BLaER1 (cell line): ENCODE data around the gene MBOAT7.

ENCODE experiments used
- H3K27ac ChIP-seq: shearing (Covaris generic); formaldehyde crosslinking; 2 replicates; pipeline ENCODE4 v1.8.1; 2022
- H3K27me3 ChIP-seq: shearing (Covaris generic); formaldehyde crosslinking; 2 replicates; pipeline ENCODE4 v1.8.1; 2022
- H3K36me3 ChIP-seq: shearing (Covaris generic); formaldehyde crosslinking; 2 replicates; pipeline ENCODE4 v1.8.1; 2022
- H3K4me1 ChIP-seq: shearing (Covaris generic); formaldehyde crosslinking; 2 replicates; pipeline ENCODE4 v1.8.1; 2022
- H3K4me2 ChIP-seq: shearing (Covaris generic); formaldehyde crosslinking; 2 replicates; pipeline ENCODE4 v1.8.1; 2022
- H3K4me3 ChIP-seq: shearing (Covaris generic); formaldehyde crosslinking; 2 replicates; pipeline ENCODE4 v1.8.1; 2022
- H3K9ac ChIP-seq: shearing (Covaris generic); formaldehyde crosslinking; 2 replicates; pipeline ENCODE4 v1.8.1; 2022
- H3K9me3 ChIP-seq: shearing (Covaris generic); formaldehyde crosslinking; 2 replicates; pipeline ENCODE4 v1.8.1; 2022
- H4K20me1 ChIP-seq: shearing (Covaris generic); formaldehyde crosslinking; 2 replicates; pipeline ENCODE4 v1.8.1; 2022
- Cebpa-rat ChIP-seq: shearing (Covaris generic); IDR thresholded peaks from 2 replicates; pipeline ENCODE4 v1.8.1; 2022

The MBOAT7 gene

GRCh38 chr19:54145541-54146158, 43.7 kb downstream of the MBOAT7 start:
- TF ChIP-seq Cebpa-rat: no peak
- Histone ChIP-seq H4K20me1 (peaks cover 95% of the 10 kb centered on the region), H3K36me3 (peaks cover 100% of the 10 kb centered on the region), H3K9me3 (no peaks in the 10 kb centered on the region), H3K4me1 (peaks cover 8% of the 10 kb centered on the region), H3K27ac (no peak overlapping the region), H3K9ac (no peak overlapping the region), H3K4me2 (no peak overlapping the region), H3K27me3 (no peaks in the 10 kb centered on the region), H3K4me3 (no peak overlapping the region)

- Histone ChIP-seq H3K36me3 (peaks cover 84% of the 10 kb centered on the region), H3K4me3 (no peak overlapping the region), H3K27ac (no peak overlapping the region), H3K4me1 (peaks cover 32% of the 10 kb centered on the region), H3K9ac (no peak overlapping the region; the same call in 1 of the 2 replicates), H3K4me2 (no peak overlapping the region), H3K27me3 (no peaks in the 10 kb centered on the region), H4K20me1 (peaks cover 90% of the 10 kb centered on the region), H3K9me3 (no peaks in the 10 kb centered on the region)
- no peak for TF ChIP-seq Cebpa-rat
Measured at GRCh38 chr19:54142166-54142780, 47.1 kb downstream of the MBOAT7 start.

GRCh38 chr19:54141356-54141755, 48.0 kb downstream of the MBOAT7 start:
- H3K4me2 ChIP-seq: no peak overlapping the region
- no peaks in the 10 kb centered on the region for H3K9me3 ChIP-seq
- H3K4me1 ChIP-seq: peaks cover 34% of the 10 kb centered on the region
- H3K27me3 ChIP-seq: no peaks in the 10 kb centered on the region
- no peak overlapping the region for H3K27ac ChIP-seq
- H4K20me1 ChIP-seq: peaks cover 81% of the 10 kb centered on the region
- H3K36me3 ChIP-seq: peaks cover 74% of the 10 kb centered on the region
- 0 out of 2 replicates have a peak overlapping the region, but pooled peaks have one; percentile 100 for H3K9ac ChIP-seq
- no peak for TF ChIP-seq Cebpa-rat
- no peak overlapping the region for H3K4me3 ChIP-seq

- Histone ChIP-seq H3K4me1 (peaks cover 43% of the 10 kb centered on the region), H3K9me3 (no peaks in the 10 kb centered on the region), H3K9ac (peak overlapping the region; percentile 100), H3K27me3 (no peaks in the 10 kb centered on the region), H3K27ac (peak overlapping the region; percentile 99), H3K4me3 (peak overlapping the region; percentile 97), H3K36me3 (peaks cover 48% of the 10 kb centered on the region), H4K20me1 (peaks cover 56% of the 10 kb centered on the region), H3K4me2 (peak overlapping the region; percentile 99)
- TF ChIP-seq Cebpa-rat: no peak
Measured at GRCh38 chr19:54138489-54139256, 50.7 kb downstream of the MBOAT7 start.

GRCh38 chr19:54137699-54138488, 51.5 kb downstream of the MBOAT7 start, which contains the start of gene CNOT3:
Gene CNOT3 (plus strand): TSS chr19:54137762. CDS start chr19:54142979, 5,217 bp downstream.
- Histone ChIP-seq H3K27me3 (no peaks in the 10 kb centered on the region), H3K36me3 (peaks cover 45% of the 10 kb centered on the region), H3K9me3 (no peaks in the 10 kb centered on the region), H3K4me1 (peaks cover 48% of the 10 kb centered on the region), H3K4me2 (peak within 1 kb of the TSS; percentile 99), H3K9ac (peak within 1 kb of the TSS; percentile 100), H3K27ac (peak within 1 kb of the TSS; percentile 99), H3K4me3 (peak within 1 kb of the TSS; percentile 97), H4K20me1 (peaks cover 49% of the 10 kb centered on the region)
- TF ChIP-seq Cebpa-rat: no peak

- Histone ChIP-seq H3K9me3 (no peaks in the 10 kb centered on the region), H4K20me1 (peaks cover 41% of the 10 kb centered on the region), H3K4me2 (peak overlapping the region; percentile 98), H3K4me1 (peaks cover 48% of the 10 kb centered on the region), H3K4me3 (peak overlapping the region; percentile 97), H3K27ac (peak overlapping the region; percentile 99), H3K36me3 (peaks cover 45% of the 10 kb centered on the region), H3K9ac (peak overlapping the region; percentile 100), H3K27me3 (no peaks in the 10 kb centered on the region)
- TF ChIP-seq Cebpa-rat: no peak
Measured at GRCh38 chr19:54136864-54137698, 52.3 kb downstream of the MBOAT7 start.

GRCh38 chr19:54136086-54136863, 53.1 kb downstream of the MBOAT7 start:
- Histone ChIP-seq H3K9ac (peak overlapping the region; percentile 76), H3K36me3 (peaks cover 45% of the 10 kb centered on the region), H3K27me3 (no peaks in the 10 kb centered on the region), H4K20me1 (peaks cover 36% of the 10 kb centered on the region), H3K4me2 (peak overlapping the region; percentile 98), H3K4me3 (peak overlapping the region; percentile 70), H3K4me1 (peaks cover 46% of the 10 kb centered on the region), H3K27ac (no peak overlapping the region; the same call in 1 of the 2 replicates), H3K9me3 (no peaks in the 10 kb centered on the region)
- TF ChIP-seq Cebpa-rat: no peak

DNA sequence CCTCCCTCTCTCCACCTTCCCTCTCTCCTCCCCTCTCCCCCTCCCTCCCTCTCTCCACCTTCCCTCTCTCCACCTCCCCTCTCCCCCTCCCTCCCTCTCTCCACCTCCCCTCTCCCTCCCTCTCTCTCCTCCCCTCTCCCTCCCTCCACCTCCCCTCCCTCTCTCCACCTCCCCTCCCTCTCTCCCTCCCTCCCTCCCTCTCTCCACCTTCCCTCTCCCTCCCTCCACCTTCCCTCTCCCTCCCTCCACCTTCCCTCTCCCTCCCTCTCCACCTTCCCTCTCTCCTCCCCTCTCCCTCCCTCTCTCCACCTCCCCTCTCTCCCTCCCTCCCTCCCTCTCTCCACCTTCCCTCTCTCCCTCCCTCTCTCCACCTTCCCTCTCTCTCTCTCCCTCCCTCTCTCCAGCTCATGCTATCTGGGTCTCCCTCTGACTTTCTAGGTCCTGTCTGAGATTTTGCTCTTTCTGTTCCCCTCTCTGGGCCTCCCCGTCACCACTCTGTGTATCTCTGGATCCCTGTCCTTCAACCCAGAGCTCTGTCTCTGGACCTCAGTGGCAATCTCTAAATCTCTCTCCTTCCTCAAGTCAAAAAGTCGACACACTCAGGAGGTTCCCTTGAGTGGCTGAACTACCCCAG, 55.3 kb downstream of the MBOAT7 start:
- TF ChIP-seq Cebpa-rat: no peak
- no peaks in the 10 kb centered on the region for H3K27me3 ChIP-seq
- H3K27ac ChIP-seq: no peak overlapping the region
- no peak overlapping the region for H3K4me2 ChIP-seq
- no peaks in the 10 kb centered on the region for H3K9me3 ChIP-seq
- H4K20me1 ChIP-seq: peaks cover 18% of the 10 kb centered on the region
- H3K4me3 ChIP-seq: no peak overlapping the region
- no peak overlapping the region for H3K9ac ChIP-seq
- peaks cover 45% of the 10 kb centered on the region for H3K36me3 ChIP-seq
- peaks cover 24% of the 10 kb centered on the region for H3K4me1 ChIP-seq
